Endothelial cell of umbilical vein (primary cell): ENCODE measurements around the gene DENND6A.

Experiments
- CTCF ChIP-seq, 2 donors: IDR thresholded peaks; 1 replicate in 1 of 2; 2 replicates in 1 of 2; pipeline ENCODE4 v1.5.1; 2011; ENCODE audit warnings: low read length in 2 of 2, mild to moderate bottlenecking in 2 of 2, moderate library complexity in 2 of 2, control low read depth in 1 of 2, inconsistent platforms in 1 of 2, low read depth in 1 of 2; ENCODE audit not compliant: insufficient read depth in 1 of 2; ENCODE audit errors: extremely low read depth in 1 of 2
- EZH2 ChIP-seq: IDR thresholded peaks from 2 replicates; pipeline ENCODE4 v1.6.1; 2012; ENCODE audit warnings: borderline replicate concordance, low read depth, mild to moderate bottlenecking, moderate library complexity, low read length, inconsistent platforms; ENCODE audit not compliant: severe bottlenecking
- POLR2AphosphoS5 ChIP-seq: IDR thresholded peaks from 2 replicates; pipeline ENCODE4 v1.6.1; 2012; ENCODE audit warnings: low read depth, mild to moderate bottlenecking, control low read depth, low read length, moderate library complexity; ENCODE audit not compliant: insufficient read depth

GRCh38 chr3:57701781-57702180 lies 8.9 kb upstream of the DENND6A start:
- TF ChIP-seq CTCF (IDR thresholded peaks at IDR 0.05; ENCODE audit: extremely low read depth in 1 of 2, insufficient read depth in 1 of 2, low read depth in 1 of 2, low read length in 2 of 2): no peak
- TF ChIP-seq EZH2: no peak
- no peak for TF ChIP-seq POLR2AphosphoS5
